SU-DHL-6 (cell line): ENCODE measurements around the gene KCTD16.

ENCODE experiments used
- CTCF ChIP-seq: fragments of 200-600 bp; sonication (generic); IDR thresholded peaks from one replicate; pipeline ENCODE4 v1.5.1; 2017; ENCODE audit warnings: antibody characterized with exemption, mild to moderate bottlenecking, low read length, moderate library complexity; ENCODE audit not compliant: insufficient read depth, poor library complexity, severe bottlenecking
- EZH2phosphoT487 ChIP-seq: fragments of 200-600 bp; sonication (generic), shearing (Covaris generic); conservative IDR thresholded peaks from 2 replicates; pipeline ENCODE4 v1.6.1; 2018; ENCODE audit warnings: mild to moderate bottlenecking, antibody characterized with exemption, low read length, moderate library complexity, mixed read lengths

DNA sequence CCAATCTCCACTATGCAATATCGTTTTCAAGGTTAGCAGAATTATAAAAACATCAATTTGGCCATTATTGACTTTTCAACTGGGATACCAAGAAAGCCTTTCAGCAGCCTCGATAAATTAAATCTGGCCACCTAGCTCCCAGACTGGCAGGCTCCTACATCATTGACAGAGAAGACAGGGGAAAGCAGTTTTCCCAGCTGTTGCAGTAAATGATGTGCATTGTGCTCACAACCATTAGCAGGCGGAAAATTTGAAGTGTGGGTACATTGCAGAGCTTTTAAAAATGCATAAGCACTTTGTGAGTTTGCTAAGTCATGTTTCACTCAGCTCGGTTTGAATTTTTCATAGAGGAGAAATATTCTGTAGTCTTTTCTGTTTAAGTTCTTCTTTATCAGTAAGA lies 297.9 kb downstream of the KCTD16 start:
- TF ChIP-seq CTCF (no peak), EZH2phosphoT487 (no peak)
